HEK293T (cell line): ENCODE measurements around the gene GNAL.
"Not testable (repeated sequence)": the region's sequence is repeated elsewhere in the genome, so short reads cannot be mapped to it uniquely, and the experiment has no call there.

Experiments used
- CTCF ChIA-PET: fragments of 350-600 bp; formaldehyde crosslinking; extraction: SDS; loops from one replicate; lab custom pipeline; 2021; ENCODE audit warnings: antibody characterized with exemption, inconsistent platforms; lab: Yijun Ruan, JAX
- POLR2A ChIA-PET: fragments of 350-600 bp; formaldehyde crosslinking; extraction: SDS; loops from one replicate; lab custom pipeline; 2020; ENCODE audit warnings: antibody characterized with exemption, inconsistent platforms; lab: Yijun Ruan, JAX
- DNase-seq: peaks from one replicate; pipeline ENCODE4 v3.0.0; 2012; ENCODE audit warnings: mixed read lengths; ENCODE audit errors: extremely low spot score
- ARNT ChIP-seq: fragments of 450-650 bp; IDR thresholded peaks from 2 replicates; pipeline ENCODE4 v1.6.1; 2017; ENCODE audit warnings: mild to moderate bottlenecking
- BHLHE40 ChIP-seq: fragments of 450-650 bp; IDR thresholded peaks from 2 replicates; pipeline ENCODE4 v1.6.1; 2016; ENCODE audit warnings: mild to moderate bottlenecking, moderate library complexity, borderline replicate concordance
- CTBP1 ChIP-seq: fragments of 450-650 bp; IDR thresholded peaks from 2 replicates; pipeline ENCODE4 v1.6.1; 2016; ENCODE audit warnings: borderline replicate concordance
- ELF4 ChIP-seq: fragments of 450-650 bp; IDR thresholded peaks from 2 replicates; pipeline ENCODE4 v1.6.1; 2017; ENCODE audit warnings: antibody characterized with exemption
- FOXA1 ChIP-seq: fragments of 450-650 bp; IDR thresholded peaks from 2 replicates; pipeline ENCODE4 v1.6.1; 2016; ENCODE audit warnings: mild to moderate bottlenecking
- FOXK2 ChIP-seq: fragments of 450-650 bp; IDR thresholded peaks from 2 replicates; pipeline ENCODE4 v1.6.1; 2016; ENCODE audit warnings: mild to moderate bottlenecking
- FOXM1 ChIP-seq: fragments of 450-650 bp; IDR thresholded peaks from 2 replicates; pipeline ENCODE4 v1.6.1; 2017; ENCODE audit warnings: mild to moderate bottlenecking, borderline replicate concordance
- HDGF ChIP-seq: fragments of 450-650 bp; IDR thresholded peaks from 2 replicates; pipeline ENCODE4 v1.6.1; 2017; ENCODE audit warnings: antibody characterized with exemption, borderline replicate concordance
- L3MBTL2 ChIP-seq: fragments of 450-650 bp; conservative IDR thresholded peaks from 2 replicates; pipeline ENCODE4 v1.6.1; 2016; ENCODE audit warnings: mild to moderate bottlenecking
- LEF1 ChIP-seq: fragments of 450-650 bp; IDR thresholded peaks from 2 replicates; pipeline ENCODE4 v1.6.1; 2017; ENCODE audit warnings: mild to moderate bottlenecking, borderline replicate concordance
- NFRKB ChIP-seq: fragments of 450-650 bp; IDR thresholded peaks from 2 replicates; pipeline ENCODE4 v1.6.1; 2016; ENCODE audit warnings: mild to moderate bottlenecking, moderate library complexity
- SP1 ChIP-seq: fragments of 450-650 bp; IDR thresholded peaks from 2 replicates; pipeline ENCODE4 v1.6.1; 2017
- SUZ12 ChIP-seq: fragments of 450-650 bp; IDR thresholded peaks from 2 replicates; pipeline ENCODE4 v1.6.1; 2016; ENCODE audit warnings: mild to moderate bottlenecking
- TARDBP ChIP-seq: fragments of 450-650 bp; IDR thresholded peaks from 2 replicates; pipeline ENCODE4 v1.6.1; 2016
- ZNF384 ChIP-seq: fragments of 450-650 bp; IDR thresholded peaks from 2 replicates; pipeline ENCODE4 v1.6.1; 2016
- TF ChIP-seq, protein P1 (sequence below): fragments of 450-650 bp; IDR thresholded peaks from 2 replicates; pipeline ENCODE4 v1.6.1; 2016

GNAL gene

DNA sequence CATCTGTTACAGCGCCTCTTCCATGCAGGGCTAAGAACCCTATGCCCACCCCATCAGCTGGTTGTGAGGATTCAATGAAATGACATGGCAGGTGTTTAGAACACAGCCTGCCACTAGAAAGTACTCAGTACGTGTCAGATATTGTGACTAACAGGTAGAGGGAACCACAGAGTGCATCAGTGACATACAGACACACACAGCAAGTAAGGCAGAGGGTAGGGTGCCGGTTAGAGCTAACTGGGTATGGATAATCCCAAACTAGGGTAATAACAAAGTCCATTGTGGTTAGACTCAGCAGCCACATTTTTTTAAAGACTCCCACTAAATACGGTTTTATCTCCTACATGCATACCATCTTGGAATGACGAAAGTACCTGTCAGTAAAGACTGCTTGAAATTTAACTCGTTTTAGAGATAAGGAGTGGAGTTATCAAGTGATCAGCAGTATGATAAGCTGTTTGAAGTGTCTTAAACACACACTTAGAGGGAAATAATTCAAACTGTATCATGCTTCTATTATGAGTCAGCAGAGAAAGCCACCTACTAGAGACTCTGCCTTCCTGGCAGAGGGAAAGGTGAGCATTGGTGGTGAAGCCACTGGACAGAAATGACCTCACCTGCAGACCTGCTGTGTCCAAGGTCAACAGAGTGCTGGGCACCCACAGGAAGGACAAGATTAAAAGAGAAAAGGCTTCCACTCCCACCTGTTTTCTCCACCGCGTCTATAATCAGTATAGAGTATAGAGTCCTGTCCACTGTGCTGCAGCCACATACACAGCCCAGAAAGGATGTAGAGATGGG is 198.5 kb downstream of the GNAL start:
- DNase-seq = no peak
- TF ChIP-seq, protein P1, sequence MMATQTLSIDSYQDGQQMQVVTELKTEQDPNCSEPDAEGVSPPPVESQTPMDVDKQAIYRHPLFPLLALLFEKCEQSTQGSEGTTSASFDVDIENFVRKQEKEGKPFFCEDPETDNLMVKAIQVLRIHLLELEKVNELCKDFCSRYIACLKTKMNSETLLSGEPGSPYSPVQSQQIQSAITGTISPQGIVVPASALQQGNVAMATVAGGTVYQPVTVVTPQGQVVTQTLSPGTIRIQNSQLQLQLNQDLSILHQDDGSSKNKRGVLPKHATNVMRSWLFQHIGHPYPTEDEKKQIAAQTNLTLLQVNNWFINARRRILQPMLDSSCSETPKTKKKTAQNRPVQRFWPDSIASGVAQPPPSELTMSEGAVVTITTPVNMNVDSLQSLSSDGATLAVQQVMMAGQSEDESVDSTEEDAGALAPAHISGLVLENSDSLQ = no peak
- no peak for TF ChIP-seq SUZ12
- no peak for TF ChIP-seq TARDBP
- no peak for TF ChIP-seq FOXM1
- TF ChIP-seq HDGF = no peak
- TF ChIP-seq FOXA1 = no peak
- TF ChIP-seq SP1 = no peak
- TF ChIP-seq FOXK2 = no peak
- TF ChIP-seq ELF4 = no peak
- ChIA-PET CTCF (no interaction called here), POLR2A (no interaction called here)

DNA sequence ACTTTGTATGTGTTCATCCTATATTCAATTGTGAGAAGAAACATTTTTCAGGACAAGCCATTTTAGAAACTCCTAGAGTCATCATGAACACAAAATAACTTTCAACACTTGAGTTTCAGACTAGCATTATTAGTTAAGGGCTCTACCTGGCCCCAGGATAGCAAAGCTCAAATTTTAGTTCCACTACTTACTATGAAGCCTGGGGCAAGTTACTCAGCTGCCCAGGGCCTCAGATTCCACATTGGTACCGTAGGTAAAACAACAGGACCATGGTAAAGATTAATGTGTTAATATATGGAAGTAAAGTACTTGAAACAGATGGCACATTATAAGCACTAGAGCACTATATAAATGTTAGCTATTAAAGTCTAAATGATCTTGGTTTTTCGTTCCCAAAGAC is 199.7 kb downstream of the GNAL start:
- ChIA-PET CTCF (no interaction called here), POLR2A (no interaction called here)
- no peak for TF ChIP-seq FOXK2
- no peak for TF ChIP-seq FOXA1
- TF ChIP-seq, protein P1 = no peak
- no peak for TF ChIP-seq L3MBTL2
- no peak for TF ChIP-seq BHLHE40
- no peak for TF ChIP-seq TARDBP
- no peak for TF ChIP-seq CTBP1
- no peak for TF ChIP-seq ARNT
- no peak for DNase-seq

DNA sequence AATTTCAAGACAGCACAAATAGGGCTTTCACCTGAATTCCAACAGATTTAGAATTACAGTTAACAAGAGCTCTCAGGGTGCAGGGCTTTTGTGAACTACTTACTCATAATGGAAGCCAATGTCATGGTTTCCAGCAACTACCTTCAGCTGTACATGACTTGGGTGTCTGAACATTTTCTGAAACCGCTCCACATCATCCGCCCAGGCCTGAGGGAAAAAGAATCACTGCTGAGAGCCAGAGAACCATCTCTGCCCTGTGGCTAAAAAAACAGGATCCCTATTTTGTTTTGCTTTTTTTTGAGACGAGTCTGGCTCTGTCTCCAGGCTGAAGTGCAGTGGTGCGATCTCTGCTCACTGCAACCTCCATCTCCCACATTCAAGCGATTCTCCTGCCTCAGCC is 200.2 kb downstream of the GNAL start:
- no peak for DNase-seq
- TF ChIP-seq TARDBP = no peak
- ChIA-PET POLR2A (no interaction called here), CTCF (no interaction called here)

DNA sequence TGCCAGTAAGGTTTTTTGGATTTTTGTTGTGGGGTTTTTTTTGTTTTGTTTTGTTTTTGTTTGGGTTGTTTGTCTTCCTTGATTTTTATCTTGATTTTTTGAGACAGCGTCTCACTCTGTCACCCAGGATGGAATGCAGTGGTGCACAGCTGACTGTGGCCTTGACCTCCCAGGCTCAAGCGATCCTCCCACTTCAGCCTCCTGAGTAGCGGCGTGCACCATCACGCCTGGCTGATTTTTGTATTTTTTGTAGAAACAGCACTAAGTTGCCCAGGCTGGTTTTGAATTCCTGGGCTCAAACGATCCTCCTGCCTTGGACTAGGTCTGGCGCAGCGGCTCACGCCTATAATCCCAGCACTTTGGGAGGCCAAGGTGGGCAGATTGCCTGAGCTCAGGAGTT is 202.7 kb downstream of the GNAL start:
- TF ChIP-seq LEF1 (no peak), ZNF384 (no peak), ELF4 (no peak), NFRKB (no peak), FOXK2 (no peak), FOXA1 (no peak), BHLHE40 (no peak), SP1 (no peak), SUZ12 (no peak), ARNT (no peak)
- DNase-seq = no peak
- ChIA-PET POLR2A (no interaction called here), CTCF (no interaction called here)

DNA sequence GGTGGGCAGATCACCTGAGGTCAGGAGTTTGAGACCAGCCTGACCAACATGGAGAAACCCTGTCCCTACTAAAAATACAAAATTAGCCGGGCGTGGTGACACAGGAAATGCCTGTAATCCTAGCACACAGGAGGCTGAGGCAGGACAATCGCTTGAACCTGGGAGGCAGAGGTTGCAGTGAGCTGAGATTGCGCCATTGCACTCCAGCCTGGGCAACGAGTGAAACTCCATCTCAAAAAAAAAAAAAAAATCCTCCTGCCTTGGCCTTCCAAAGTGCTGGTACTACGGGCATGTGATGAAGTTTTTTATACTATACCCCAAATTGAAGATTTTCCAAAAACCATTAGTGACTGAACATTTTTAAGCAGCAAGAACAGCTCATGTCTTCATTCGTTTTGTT is 203.4 kb downstream of the GNAL start:
- DNase-seq, POLR2A ChIA-PET, CTCF ChIA-PET: not testable (repeated sequence)

DNA sequence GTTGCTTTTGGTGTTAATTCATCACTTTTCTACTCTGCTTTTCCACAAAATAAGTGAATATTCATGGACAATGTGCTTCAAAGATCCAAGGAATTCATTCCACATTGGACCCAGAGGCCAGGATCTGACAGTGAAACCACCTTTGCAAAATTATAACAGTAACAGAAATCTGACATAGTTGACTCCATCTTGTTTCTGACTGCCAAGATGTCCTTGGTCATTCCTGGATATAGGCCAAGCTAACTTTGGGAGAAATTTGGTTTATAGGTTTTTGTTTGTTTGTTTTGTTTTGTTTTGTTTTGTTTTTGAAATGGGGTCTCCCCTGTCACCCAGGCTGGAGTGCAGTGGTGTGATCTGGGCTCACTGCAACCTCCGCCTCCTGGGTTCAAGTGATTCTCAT is 208.7 kb downstream of the GNAL start:
- DNase-seq = no peak
- ChIA-PET POLR2A (no interaction called here), CTCF (no interaction called here)
- TF ChIP-seq CTBP1 = no peak
- no peak for TF ChIP-seq ARNT
- no peak for TF ChIP-seq FOXK2
- TF ChIP-seq ELF4 = no peak
- no peak for TF ChIP-seq L3MBTL2
- TF ChIP-seq HDGF = no peak
- no peak for TF ChIP-seq SUZ12
- TF ChIP-seq NFRKB = no peak
- no peak for TF ChIP-seq FOXM1

DNA sequence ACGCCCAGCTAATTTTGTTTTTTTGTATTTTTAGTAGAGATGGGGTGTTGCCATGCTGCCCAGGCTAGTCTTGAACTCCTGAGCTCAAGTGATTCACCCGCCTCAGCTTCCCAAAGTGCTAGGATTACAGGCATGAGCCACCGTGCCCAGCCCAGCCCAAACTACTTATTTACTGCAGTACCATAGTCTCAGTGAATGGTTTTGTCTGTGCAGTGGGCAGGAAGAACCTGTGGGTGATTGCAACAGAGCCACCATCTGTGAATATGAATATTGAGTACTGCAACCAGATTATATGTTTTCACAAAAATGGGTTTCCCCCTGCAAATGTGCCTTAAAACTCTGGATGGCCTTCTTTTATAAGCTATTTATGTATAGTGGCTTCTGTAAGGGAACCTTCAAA is 210.0 kb downstream of the GNAL start:
- no peak for DNase-seq
- no peak for TF ChIP-seq L3MBTL2
- TF ChIP-seq SUZ12 = no peak
- TF ChIP-seq, protein P1 = no peak
- TF ChIP-seq ARNT = no peak
- no peak for TF ChIP-seq ELF4
- TF ChIP-seq CTBP1 = no peak
- no peak for TF ChIP-seq FOXK2
- no peak for TF ChIP-seq FOXA1
- no peak for TF ChIP-seq TARDBP
- no peak for TF ChIP-seq BHLHE40
- no peak for TF ChIP-seq SP1
- TF ChIP-seq ZNF384 = no peak
- TF ChIP-seq LEF1 = no peak
- TF ChIP-seq HDGF = no peak
- no peak for TF ChIP-seq FOXM1
- no peak for TF ChIP-seq NFRKB
- ChIA-PET CTCF (no interaction called here), POLR2A (no interaction called here)
